ENCODE results near the gene GCNT4. TPM values are rescaled to one million over a fixed set of nuclear protein-coding genes. Genes with fewer than 3 reads are reported as not detected.

Gene GCNT4
- total RNA-seq, 2 experiments from 2014 or later: 0.07 to 0.41 TPM

- Mint-ChIP-seq H3K27me3 (peaks cover 16% of the 10 kb centered on the region), H3K9me3 (ENCODE audit: low read depth) (no peaks in the 10 kb centered on the region), H3K36me3 (no peaks in the 10 kb centered on the region), H3K4me1 (peaks cover 17% of the 10 kb centered on the region), H3K4me3 (no peak overlapping the region), H3K27ac (no peak overlapping the region)
- CTCF ChIA-PET: interaction anchor here (2.5 kb wide), 1 partner anchor 10 kb away, joined by 13 read pairs; no protein-coding TSS in a partner anchor
- DNase-seq (no peak), ATAC-seq (peak; percentile 57)
These were observed 7.7 kb upstream of the GCNT4 start for GRCh38 chr5:75059912-75060545.

- Mint-ChIP-seq H3K4me1 (peaks cover 26% of the 10 kb centered on the region), H3K36me3 (no peaks in the 10 kb centered on the region), H3K4me3 (no peak overlapping the region), H3K27me3 (peaks cover 26% of the 10 kb centered on the region), H3K27ac (no peak overlapping the region), H3K9me3 (ENCODE audit: low read depth) (no peaks in the 10 kb centered on the region)
- DNase-seq (no peak), ATAC-seq (no peak)
- CTCF ChIA-PET: interaction anchor here (2.5 kb wide), 1 partner anchor 9 kb away, joined by 13 read pairs; no protein-coding TSS in a partner anchor
These were observed 6.7 kb upstream of the GCNT4 start for GRCh38 chr5:75058986-75059535.

DNA sequence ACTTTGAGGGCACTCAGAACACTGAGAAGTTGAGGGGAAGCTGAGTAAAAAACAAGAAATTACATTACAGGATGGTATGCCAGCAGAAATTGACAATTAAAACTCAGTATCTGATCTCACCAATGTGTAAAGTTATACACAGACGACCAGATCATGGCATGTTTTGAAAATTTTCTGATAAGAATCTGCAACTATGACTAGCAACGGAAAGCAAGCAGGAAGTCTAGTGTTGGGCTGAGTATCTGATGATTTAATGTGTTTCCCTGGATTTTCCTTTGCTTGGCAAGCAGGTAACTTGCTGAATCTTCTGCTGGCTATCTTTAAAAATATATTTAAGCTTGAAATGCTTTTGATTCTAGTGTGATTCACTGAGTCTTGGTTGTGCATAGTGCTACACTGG lies 5.2 kb upstream of the GCNT4 start:
- Mint-ChIP-seq H3K27ac (no peak overlapping the region), H3K9me3 (ENCODE audit: low read depth) (no peaks in the 10 kb centered on the region), H3K4me3 (no peak overlapping the region), H3K27me3 (peaks cover 31% of the 10 kb centered on the region), H3K4me1 (peaks cover 27% of the 10 kb centered on the region), H3K36me3 (no peaks in the 10 kb centered on the region)
- CTCF ChIA-PET: interaction anchor here (2.0 kb wide), 1 partner anchor 179 kb away, joined by 5 read pairs; the partner anchor contains the start of gene ANKRD31
- ATAC-seq (no peak), DNase-seq (no peak)

DNA sequence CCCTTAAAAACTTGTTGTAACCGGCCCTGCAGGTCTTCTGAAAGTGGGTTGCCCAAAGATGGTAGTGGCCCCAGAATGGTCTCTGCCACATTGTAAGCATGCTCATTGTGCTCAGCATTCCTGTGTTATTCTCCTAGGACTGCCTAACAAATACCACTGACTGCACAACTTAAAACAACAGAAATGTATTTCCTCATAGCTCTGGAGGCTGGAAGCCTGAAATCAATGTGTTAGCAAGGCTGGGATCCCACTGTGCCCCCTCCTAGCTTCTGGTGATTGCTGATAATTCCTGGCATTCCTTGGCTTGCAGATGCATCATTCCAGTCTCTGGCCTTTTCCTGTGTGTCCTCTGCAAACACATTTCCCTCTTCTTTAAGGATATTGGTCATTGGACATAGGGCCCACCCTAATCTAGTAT lies 3.4 kb upstream of the GCNT4 start:
- DNase-seq: no peak
- CTCF ChIA-PET: interaction anchor here (0.6 kb wide), 1 partner anchor 1045 kb away, joined by 3 read pairs; no protein-coding TSS in a partner anchor
- no peak overlapping the region for H3K27ac Mint-ChIP-seq
- ATAC-seq: no peak
- H3K36me3 Mint-ChIP-seq: no peaks in the 10 kb centered on the region
- no peaks in the 10 kb centered on the region for H3K9me3 Mint-ChIP-seq (ENCODE audit: low read depth)
- H3K4me3 Mint-ChIP-seq: no peak overlapping the region
- H3K4me1 Mint-ChIP-seq: peaks cover 42% of the 10 kb centered on the region
- H3K27me3 Mint-ChIP-seq: peaks cover 47% of the 10 kb centered on the region

DNA sequence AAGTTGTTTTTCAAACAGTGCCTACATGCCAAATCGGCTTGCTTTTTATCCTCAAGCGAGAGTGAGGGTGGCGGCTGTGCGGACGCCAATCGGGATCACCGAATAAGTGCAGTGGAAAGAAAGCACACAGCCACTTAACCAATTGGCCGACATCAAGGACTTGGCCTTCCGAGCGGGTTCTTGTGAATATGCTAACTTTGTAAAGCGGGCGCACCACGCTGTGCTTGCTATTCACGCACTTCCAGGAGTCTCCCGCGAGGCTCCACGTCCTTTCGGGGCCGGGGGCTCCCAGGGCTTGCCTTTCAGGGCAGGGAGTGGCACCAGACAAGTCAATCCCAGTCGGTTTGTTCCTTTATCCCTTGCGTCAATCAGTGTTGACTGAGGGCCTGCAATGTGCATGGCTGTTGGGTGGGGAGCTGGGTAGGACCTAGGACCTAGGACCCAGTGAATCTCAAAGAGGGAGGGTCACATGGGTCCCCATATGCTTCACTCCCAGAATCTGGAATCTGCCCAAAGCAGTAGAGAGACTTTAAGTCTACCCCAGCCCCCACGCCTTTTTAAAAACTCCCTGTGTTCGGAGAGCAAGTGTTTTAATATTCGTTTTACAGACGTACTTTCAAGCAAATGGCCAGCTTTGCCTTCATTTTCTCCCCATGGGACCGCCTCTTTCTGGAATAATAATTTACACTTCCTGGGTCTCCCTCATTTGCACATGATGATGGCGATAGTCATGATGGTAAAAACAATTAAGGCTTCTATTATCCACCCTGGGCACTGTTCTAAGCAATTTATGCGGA lies 2.0 kb upstream of the GCNT4 start:
- no peaks in the 10 kb centered on the region for H3K36me3 Mint-ChIP-seq
- no peak for ATAC-seq
- CTCF ChIA-PET: interaction anchor here (0.9 to 3.4 kb wide), 3 partner anchors 16 to 182 kb away, joined by 3 to 21 read pairs (median 3); partner anchors contain the start of gene ANKRD31
- no peak for DNase-seq
- peaks cover 47% of the 10 kb centered on the region for H3K27me3 Mint-ChIP-seq
- peak overlapping the region; percentile 44 for H3K27ac Mint-ChIP-seq
- peak overlapping the region; percentile 78 for H3K4me3 Mint-ChIP-seq
- H3K4me1 Mint-ChIP-seq: peaks cover 49% of the 10 kb centered on the region
- H3K9me3 Mint-ChIP-seq (ENCODE audit: low read depth): no peaks in the 10 kb centered on the region

DNA sequence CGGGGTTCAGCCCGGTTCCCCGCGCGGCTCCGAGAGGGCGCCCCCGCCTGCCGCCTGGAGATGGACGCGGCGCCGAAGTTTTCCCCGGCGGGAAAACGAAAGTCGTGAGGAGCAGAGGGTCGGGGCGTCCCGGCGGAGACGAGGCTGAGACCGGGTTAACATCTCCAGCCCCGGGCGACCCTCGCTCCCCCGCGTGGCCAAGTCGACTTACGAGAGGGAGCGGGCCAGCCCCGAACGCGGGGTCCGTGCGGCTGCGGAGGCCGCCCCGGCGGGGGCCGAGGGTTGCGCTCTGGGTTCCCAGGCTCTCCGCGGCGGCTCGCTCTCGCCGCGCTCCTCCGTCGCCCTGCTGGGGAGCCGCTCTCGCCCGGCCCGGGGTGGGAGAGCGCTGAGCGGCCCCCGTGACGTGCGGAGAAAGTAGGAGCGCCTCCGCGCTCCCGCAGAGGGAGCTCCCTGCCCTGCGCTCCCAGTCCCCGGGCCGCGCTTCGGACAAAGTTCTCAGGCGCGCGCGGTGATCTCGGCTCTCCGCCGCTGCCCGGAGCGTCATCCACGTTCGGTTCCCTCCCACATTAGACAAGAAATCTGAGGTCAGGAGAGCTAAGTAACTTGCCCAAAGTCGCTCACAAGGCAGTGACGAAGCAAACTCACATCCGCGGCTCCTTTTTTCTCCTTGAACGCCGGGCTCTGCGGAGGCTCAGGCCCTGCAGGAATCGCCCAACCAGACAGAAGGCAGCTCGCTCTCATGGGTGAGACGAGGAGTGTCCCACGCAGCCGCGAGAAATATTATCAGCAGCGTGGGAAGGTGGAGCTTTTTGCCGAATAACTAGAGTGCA lies 1.2 kb upstream of the GCNT4 start:
- DNase-seq (peak; percentile 58), ATAC-seq (peak; percentile 50)
- peak overlapping the region; percentile 78 for H3K4me3 Mint-ChIP-seq
- H3K9me3 Mint-ChIP-seq (ENCODE audit: low read depth): no peaks in the 10 kb centered on the region
- peak overlapping the region; percentile 44 for H3K27ac Mint-ChIP-seq
- H3K4me1 Mint-ChIP-seq: peaks cover 56% of the 10 kb centered on the region
- no peaks in the 10 kb centered on the region for H3K36me3 Mint-ChIP-seq
- CTCF ChIA-PET: interaction anchor here (0.9 to 3.4 kb wide), 4 partner anchors 11 to 183 kb away, joined by 3 to 21 read pairs (median 4); partner anchors contain the start of gene ANKRD31
- peaks cover 44% of the 10 kb centered on the region for H3K27me3 Mint-ChIP-seq

GRCh38 chr5:75053054-75053303 lies 621 bp upstream of the GCNT4 start:
- DNase-seq (no peak), ATAC-seq (no peak)
- CTCF ChIA-PET: interaction anchor here (1.4 to 3.4 kb wide), 3 partner anchors 11 to 184 kb away, joined by 3 to 21 read pairs (median 4); partner anchors contain the start of gene ANKRD31
- H3K4me3 Mint-ChIP-seq: peak overlapping the region; percentile 67
- H3K36me3 Mint-ChIP-seq: no peaks in the 10 kb centered on the region
- peaks cover 61% of the 10 kb centered on the region for H3K4me1 Mint-ChIP-seq
- peaks cover 44% of the 10 kb centered on the region for H3K27me3 Mint-ChIP-seq
- H3K27ac Mint-ChIP-seq: no peak overlapping the region
- no peaks in the 10 kb centered on the region for H3K9me3 Mint-ChIP-seq (ENCODE audit: low read depth)

GRCh38 chr5:75051217-75051751 lies 1.1 kb downstream of the GCNT4 start:
- peaks cover 41% of the 10 kb centered on the region for H3K27me3 Mint-ChIP-seq
- CTCF ChIA-PET: interaction anchor here (1.7 to 3.4 kb wide), 2 partner anchors 16 to 186 kb away, joined by 3 to 21 read pairs; partner anchors contain the start of gene ANKRD31
- ATAC-seq (no peak), DNase-seq (no peak)
- H3K9me3 Mint-ChIP-seq (ENCODE audit: low read depth): no peaks in the 10 kb centered on the region
- H3K4me3 Mint-ChIP-seq: peak overlapping the region; percentile 79
- peaks cover 58% of the 10 kb centered on the region for H3K4me1 Mint-ChIP-seq
- no peak overlapping the region for H3K27ac Mint-ChIP-seq
- H3K36me3 Mint-ChIP-seq: no peaks in the 10 kb centered on the region

GRCh38 chr5:75050415-75050814 lies 1.9 kb downstream of the GCNT4 start:
- ATAC-seq (no peak), DNase-seq (no peak)
- H3K4me1 Mint-ChIP-seq: peaks cover 59% of the 10 kb centered on the region
- no peak overlapping the region for H3K4me3 Mint-ChIP-seq
- no peak overlapping the region for H3K27ac Mint-ChIP-seq
- peaks cover 33% of the 10 kb centered on the region for H3K27me3 Mint-ChIP-seq
- H3K36me3 Mint-ChIP-seq: peaks cover 3% of the 10 kb centered on the region
- CTCF ChIA-PET: interaction anchor here (0.6 to 3.0 kb wide), 15 partner anchors 9 to 1204 kb away, joined by 3 to 22 read pairs (median 3); partner anchors contain the start of genes ANKRD31, GFM2 and NSA2
- H3K9me3 Mint-ChIP-seq (ENCODE audit: low read depth): no peaks in the 10 kb centered on the region

- H3K27ac Mint-ChIP-seq: peak overlapping the region; percentile 8
- peak; percentile 77 for DNase-seq
- H3K9me3 Mint-ChIP-seq (ENCODE audit: low read depth): no peaks in the 10 kb centered on the region
- peak overlapping the region; percentile 4 for H3K4me3 Mint-ChIP-seq
- CTCF ChIA-PET: interaction anchor here (0.6 to 3.0 kb wide), 16 partner anchors 8 to 1205 kb away, joined by 3 to 22 read pairs (median 3); partner anchors contain the start of genes ANKRD31, GFM2 and NSA2
- H3K36me3 Mint-ChIP-seq: peaks cover 3% of the 10 kb centered on the region
- peak; percentile 29 for ATAC-seq
- peaks cover 27% of the 10 kb centered on the region for H3K27me3 Mint-ChIP-seq
- H3K4me1 Mint-ChIP-seq: peaks cover 63% of the 10 kb centered on the region
These were observed 2.7 kb downstream of the GCNT4 start for GRCh38 chr5:75049456-75050351.

GRCh38 chr5:75048457-75048953 lies 3.9 kb downstream of the GCNT4 start:
- Mint-ChIP-seq H3K27ac (peak overlapping the region; percentile 35), H3K36me3 (peaks cover 10% of the 10 kb centered on the region), H3K9me3 (ENCODE audit: low read depth) (no peaks in the 10 kb centered on the region), H3K4me1 (peaks cover 56% of the 10 kb centered on the region), H3K27me3 (peaks cover 20% of the 10 kb centered on the region), H3K4me3 (peak overlapping the region; percentile 59)
- CTCF ChIA-PET: interaction anchor here (1.0 to 3.0 kb wide), 6 partner anchors 11 to 331 kb away, joined by 3 to 22 read pairs (median 6); partner anchors contain the start of gene ANKRD31
- DNase-seq (peak; percentile 55), ATAC-seq (peak; percentile 22)

Measured in activated CD8-positive, alpha-beta memory T cell treated with anti-CD3 and anti-CD28 coated beads, Interleukin-2, amount 10 ng/mL, durations not matched to agents 7 days and 5 days (primary cell).